ENCODE measurements around the gene DNAJC13.

GRCh38 chr3:132407025-132407424 lies 10.3 kb upstream of the DNAJC13 start:
- no peak for TF ChIP-seq RAD21 (IDR thresholded peaks at IDR 0.05; ENCODE audit: low read depth)
- no peak for TF ChIP-seq NFIC (IDR thresholded peaks at IDR 0.05)
- no peak for TF ChIP-seq YY1 (IDR thresholded peaks at IDR 0.05; ENCODE audit: low read depth)
- TF ChIP-seq EP300 (IDR thresholded peaks at IDR 0.05; ENCODE audit: borderline replicate concordance), result no peak
- TF ChIP-seq REST (IDR thresholded peaks at IDR 0.05; ENCODE audit: low read depth), result no peak
- TF ChIP-seq CEBPB (IDR thresholded peaks at IDR 0.05), result no peak
- TF ChIP-seq TAF1 (IDR thresholded peaks at IDR 0.05; ENCODE audit: low read depth), result no peak
